Cerebellar cortex (tissue), 1 donor: ENCODE measurements around the gene FARS2.
A peak's percentile ranks its signal among the peaks of the same experiment; 100 is the strongest.
"Not testable (repeated sequence)": the region's sequence is repeated elsewhere in the genome, so short reads cannot be mapped to it uniquely, and the experiment has no call there.

ENCODE experiments used
- DNase-seq: peaks from one replicate; pipeline ENCODE4 v3.0.0-alpha.2; 2015; ENCODE audit warnings: low spot score

FARS2 gene

DNA sequence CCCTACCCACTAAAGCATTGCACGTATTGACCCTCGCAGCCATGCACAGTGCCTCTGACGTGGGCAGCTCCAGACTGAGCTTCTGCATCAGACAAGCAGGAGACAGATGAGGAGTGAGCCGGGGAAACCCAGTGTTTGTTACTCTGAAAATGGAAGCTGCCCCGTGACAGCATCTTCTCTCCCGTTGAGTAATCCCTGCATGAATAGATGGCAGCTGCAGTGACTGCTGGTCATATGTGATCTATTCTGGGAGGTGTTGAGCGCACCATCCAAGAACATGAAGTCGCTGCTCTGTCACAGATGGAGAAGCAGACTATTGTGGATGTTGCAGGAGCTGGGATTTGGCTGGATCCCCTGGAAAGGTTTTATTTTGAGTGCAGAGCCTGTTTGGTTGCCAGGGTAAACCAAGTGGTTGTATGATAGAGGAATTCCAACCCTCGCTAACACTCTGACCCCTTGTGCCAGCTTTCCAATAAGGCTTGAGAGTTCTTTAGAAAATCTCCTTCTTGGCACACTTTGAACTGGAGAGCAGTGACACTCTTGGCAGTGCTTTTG, 503.2 kb downstream of the FARS2 start:
- peak; percentile 82 for DNase-seq

- DNase-seq = no peak
These were observed 503.9 kb downstream of the FARS2 start for GRCh38 chr6:5765141-5765760.

DNA sequence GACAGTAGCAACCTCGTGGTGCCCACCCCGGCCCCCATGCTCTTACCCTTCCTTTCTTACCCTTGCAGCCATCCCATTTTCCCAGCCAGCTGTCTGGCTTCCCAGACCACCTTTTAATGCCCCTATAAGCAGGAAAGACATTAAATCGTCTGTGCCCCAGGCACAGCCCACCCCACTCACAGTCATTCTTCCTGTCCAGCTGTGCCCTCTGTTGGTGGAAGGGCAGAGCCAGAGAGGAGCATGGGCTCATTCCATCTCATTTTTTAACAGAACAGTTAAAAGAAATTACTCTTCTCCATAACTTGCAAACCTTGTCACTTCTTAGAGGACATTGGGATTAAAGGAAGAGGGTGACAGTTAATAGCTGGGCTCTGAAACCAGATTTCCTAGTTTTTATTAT, 504.9 kb downstream of the FARS2 start:
- no peak for DNase-seq

- no peak for DNase-seq
These were observed 506.2 kb downstream of the FARS2 start for GRCh38 chr6:5767471-5767870.

- no peak for DNase-seq
These were observed 509.9 kb downstream of the FARS2 start for GRCh38 chr6:5771211-5771610.

GRCh38 chr6:5771759-5772390, 510.6 kb downstream of the FARS2 start:
- DNase-seq = no peak

GRCh38 chr6:5772408-5773120, 511.3 kb downstream of the FARS2 start:
- no peak for DNase-seq

GRCh38 chr6:5776104-5776503, 514.8 kb downstream of the FARS2 start:
- no peak for DNase-seq

- DNase-seq = peak; percentile 37
These were observed 515.5 kb downstream of the FARS2 start for GRCh38 chr6:5776706-5777390.

DNA sequence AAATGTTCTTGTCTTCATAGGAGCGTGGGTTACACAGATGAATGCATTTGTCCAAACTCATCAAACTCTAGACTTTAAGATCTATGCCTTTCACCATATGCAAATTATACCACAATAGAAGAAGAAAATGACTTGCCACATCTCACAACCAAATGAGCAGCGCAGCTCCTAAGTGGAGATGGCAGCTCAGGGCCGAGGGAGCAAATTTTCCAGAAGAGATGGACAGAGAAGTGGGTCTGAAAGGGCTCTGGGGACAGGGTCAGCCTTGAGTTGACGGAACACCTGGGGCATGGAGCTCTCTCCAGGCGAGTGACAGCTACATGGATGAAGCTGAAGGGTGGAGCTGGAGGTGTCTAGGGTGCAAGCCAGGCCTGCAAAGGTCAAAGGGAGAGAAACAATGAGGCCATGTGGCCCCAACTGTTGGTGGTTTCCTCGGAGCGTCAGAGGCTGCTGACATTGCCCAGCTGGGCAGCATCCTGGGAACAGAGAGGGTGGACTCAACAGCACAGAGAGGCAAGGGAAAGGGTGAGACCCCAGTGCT, 517.1 kb downstream of the FARS2 start:
- no peak for DNase-seq

GRCh38 chr6:5778906-5779305, 517.6 kb downstream of the FARS2 start:
- DNase-seq = no peak

DNA sequence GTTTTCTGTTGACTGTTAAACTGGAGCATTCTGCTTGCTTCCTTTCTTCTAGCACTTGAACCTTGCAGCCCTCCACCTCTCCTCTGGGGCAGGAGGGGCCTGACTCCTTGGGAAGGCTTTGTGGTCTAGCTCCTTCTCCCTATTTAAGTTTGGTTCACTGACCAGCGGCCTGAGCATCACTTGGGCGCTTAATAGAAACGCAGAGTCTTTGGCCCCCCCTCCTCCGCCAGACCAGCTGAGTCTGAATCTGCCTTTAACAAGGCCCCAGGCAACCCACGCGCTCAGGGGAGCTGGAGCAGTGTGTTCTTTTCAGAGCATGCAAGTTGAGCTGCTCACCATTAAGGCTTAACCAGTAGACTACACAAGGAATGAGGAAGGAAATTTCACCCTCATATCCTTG, 519.7 kb downstream of the FARS2 start:
- no peak for DNase-seq

- DNase-seq = no peak
These were observed 520.7 kb downstream of the FARS2 start for GRCh38 chr6:5781966-5782556.

- DNase-seq = peak; percentile 80
These were observed 521.7 kb downstream of the FARS2 start for GRCh38 chr6:5782783-5783547.

GRCh38 chr6:5783584-5784089, 522.3 kb downstream of the FARS2 start:
- no peak for DNase-seq

GRCh38 chr6:5785249-5785648, 523.9 kb downstream of the FARS2 start:
- DNase-seq = no peak

- DNase-seq = no peak
These were observed 525.1 kb downstream of the FARS2 start for GRCh38 chr6:5786321-5786968.

DNA sequence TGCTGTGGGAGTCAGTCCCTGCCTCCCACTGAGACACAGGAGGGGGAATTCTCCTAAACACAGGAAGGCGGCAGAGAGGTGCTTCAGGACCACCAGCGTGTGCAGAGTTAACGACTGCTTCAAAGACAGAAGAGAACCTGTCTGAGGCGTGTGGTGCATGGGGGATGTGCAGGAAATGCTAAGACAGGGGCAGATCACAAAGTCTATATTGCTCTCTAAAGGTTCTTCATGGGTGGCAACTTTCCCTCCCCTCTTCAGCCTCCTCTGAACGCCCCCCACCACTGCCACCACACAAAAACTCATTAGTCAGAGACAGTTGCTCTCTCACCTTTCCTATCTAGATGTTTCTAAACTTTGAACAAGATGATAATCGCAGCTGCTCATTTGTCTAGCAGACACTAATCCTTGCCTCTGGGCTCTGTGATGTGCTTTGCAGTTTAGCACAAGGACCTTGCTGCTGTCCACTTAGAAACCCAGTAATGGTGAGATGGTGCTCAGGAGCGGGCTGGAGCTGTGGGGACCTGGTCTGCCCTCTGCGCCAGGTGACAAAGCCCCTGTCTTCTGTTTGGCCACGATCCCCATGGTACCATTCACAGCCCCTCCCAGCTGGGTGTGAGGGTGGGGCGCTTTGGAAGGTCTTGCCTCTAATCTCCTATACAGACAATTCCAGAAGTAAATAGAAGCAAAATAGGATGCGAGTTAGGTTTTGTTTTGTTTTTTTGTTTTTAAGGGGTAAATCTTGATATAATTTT, 525.8 kb downstream of the FARS2 start:
- DNase-seq = no peak

GRCh38 chr6:5789426-5789825, 528.1 kb downstream of the FARS2 start:
- DNase-seq = not testable (repeated sequence)

- not testable (repeated sequence) for DNase-seq
These were observed 535.2 kb downstream of the FARS2 start for GRCh38 chr6:5796555-5796954.
